Measurements from ENCODE around the gene GFOD1. TPM values are rescaled to one million over a fixed set of nuclear protein-coding genes. Genes with fewer than 3 reads are reported as not detected.

Gene GFOD1
- total RNA-seq, 1 experiment from 2014 or later, result 6.1 TPM

DNA sequence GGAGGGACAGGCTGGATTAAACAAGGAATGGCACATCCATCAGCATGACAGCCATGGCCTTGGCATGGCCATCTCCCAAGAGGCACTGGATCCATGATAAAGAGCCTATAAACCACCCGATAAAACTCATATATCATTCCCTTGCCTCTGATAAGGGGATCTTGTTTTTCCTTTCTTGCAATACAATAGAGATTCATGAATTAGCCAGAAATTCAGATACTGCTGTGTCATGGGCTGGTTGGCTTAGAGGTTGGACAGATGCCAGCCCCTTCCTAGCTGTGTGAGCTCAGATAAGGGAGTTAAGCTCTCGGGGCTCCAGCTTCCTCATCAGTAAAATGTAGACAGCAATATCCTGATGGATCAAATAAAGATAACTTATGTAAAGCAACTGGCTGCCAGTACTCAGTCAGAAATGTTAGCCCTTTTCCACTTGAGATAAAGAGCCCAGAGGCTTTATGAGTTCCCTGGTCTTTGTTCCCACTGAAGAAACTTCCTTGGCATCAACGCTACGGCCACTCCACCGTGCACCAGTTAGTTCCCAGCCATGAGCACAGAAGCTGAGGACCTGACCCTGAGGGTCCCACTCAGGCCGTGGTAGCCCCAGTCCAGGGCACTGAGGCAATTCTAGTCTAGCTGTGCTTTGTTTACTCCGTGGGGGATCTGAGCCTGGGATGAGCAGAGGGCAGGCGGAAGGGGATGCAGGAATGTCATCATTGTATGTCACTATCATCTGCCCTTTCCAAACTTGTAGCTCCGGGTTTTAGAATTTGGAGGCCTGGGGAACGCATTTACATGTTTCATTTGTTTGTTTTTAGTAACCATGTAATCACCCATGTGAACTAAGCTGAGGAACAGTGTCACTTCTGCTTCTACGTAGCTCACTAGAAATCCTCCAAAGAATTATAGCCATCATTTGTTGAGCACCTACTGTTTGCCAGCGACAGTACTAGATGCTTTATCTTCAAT, 91.8 kb downstream of the GFOD1 start:
- H3K4me1 Mint-ChIP-seq, result peaks cover 21 to 27% of the 10 kb centered on the region in 2 experiments
- no peak overlapping the region for H4K8ac ChIP-seq (replicated peaks; ENCODE audit: insufficient read length, low read depth, low read length)
- no peaks in the 10 kb centered on the region for H3K27me3 ChIP-seq (ENCODE audit: insufficient read depth, low read length)
- no peak overlapping the region for H3K27ac Mint-ChIP-seq
- no peak overlapping the region for H3K18ac ChIP-seq (ENCODE audit: insufficient read length, low read depth, low read length)
- H2BK120ac ChIP-seq (ENCODE audit: low read depth, low read length, poor library complexity, severe bottlenecking), result no peak overlapping the region
- no peak overlapping the region for H4K5ac ChIP-seq (ENCODE audit: insufficient read length, low read depth, low read length)
- peaks cover 2% of the 10 kb centered on the region; the same call in 1 of the 2 replicates for H3K4me1 ChIP-seq (ENCODE audit: insufficient read depth, low read length)
- no peak overlapping the region for H3K4me3 Mint-ChIP-seq
- H2BK5ac ChIP-seq (ENCODE audit: insufficient read length, low read length), result no peak overlapping the region
- no peaks in the 10 kb centered on the region for H4K20me1 ChIP-seq (ENCODE audit: control insufficient read depth, insufficient read depth, insufficient read length)
- H3K9ac ChIP-seq (ENCODE audit: extremely low read depth, insufficient read length, low read length), result no peak overlapping the region
- H3K9me3 Mint-ChIP-seq, result no peaks in the 10 kb centered on the region
- TF ChIP-seq, protein P1, sequence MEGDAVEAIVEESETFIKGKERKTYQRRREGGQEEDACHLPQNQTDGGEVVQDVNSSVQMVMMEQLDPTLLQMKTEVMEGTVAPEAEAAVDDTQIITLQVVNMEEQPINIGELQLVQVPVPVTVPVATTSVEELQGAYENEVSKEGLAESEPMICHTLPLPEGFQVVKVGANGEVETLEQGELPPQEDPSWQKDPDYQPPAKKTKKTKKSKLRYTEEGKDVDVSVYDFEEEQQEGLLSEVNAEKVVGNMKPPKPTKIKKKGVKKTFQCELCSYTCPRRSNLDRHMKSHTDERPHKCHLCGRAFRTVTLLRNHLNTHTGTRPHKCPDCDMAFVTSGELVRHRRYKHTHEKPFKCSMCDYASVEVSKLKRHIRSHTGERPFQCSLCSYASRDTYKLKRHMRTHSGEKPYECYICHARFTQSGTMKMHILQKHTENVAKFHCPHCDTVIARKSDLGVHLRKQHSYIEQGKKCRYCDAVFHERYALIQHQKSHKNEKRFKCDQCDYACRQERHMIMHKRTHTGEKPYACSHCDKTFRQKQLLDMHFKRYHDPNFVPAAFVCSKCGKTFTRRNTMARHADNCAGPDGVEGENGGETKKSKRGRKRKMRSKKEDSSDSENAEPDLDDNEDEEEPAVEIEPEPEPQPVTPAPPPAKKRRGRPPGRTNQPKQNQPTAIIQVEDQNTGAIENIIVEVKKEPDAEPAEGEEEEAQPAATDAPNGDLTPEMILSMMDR (conservative IDR thresholded peaks at IDR 0.05), result no peak
- H3K23ac ChIP-seq (ENCODE audit: insufficient read length, low read depth, low read length), result no peak overlapping the region
- no peak overlapping the region for H3T11ph ChIP-seq (ENCODE audit: low read length)
- H2BK20ac ChIP-seq (ENCODE audit: low read depth, low read length, poor library complexity, severe bottlenecking), result no peak overlapping the region
- no peak for DNase-seq
- no peak overlapping the region for H3K56ac ChIP-seq (ENCODE audit: insufficient read length, low read depth, low read length)
- H3K4ac ChIP-seq (ENCODE audit: low read depth, low read length), result no peak overlapping the region
- H3K27me3 Mint-ChIP-seq (ENCODE audit: low read depth), result no peaks in the 10 kb centered on the region
- H3K9me3 ChIP-seq (ENCODE audit: control insufficient read depth, low read depth, low read length), result no peaks in the 10 kb centered on the region
- no peaks in the 10 kb centered on the region for H3K23me2 ChIP-seq (ENCODE audit: insufficient read length, low read depth, low read length, poor library complexity, severe bottlenecking)
- no peaks in the 10 kb centered on the region; the same call in 1 of the 2 replicates for H3K79me2 ChIP-seq (ENCODE audit: insufficient read depth, low read length)
- no peak overlapping the region for H2AFZ ChIP-seq (ENCODE audit: low read length)
- no peaks in the 10 kb centered on the region for H3K79me1 ChIP-seq (ENCODE audit: insufficient read depth, low read depth, low read length, poor library complexity, severe bottlenecking)
- no peak overlapping the region for H3K14ac ChIP-seq (ENCODE audit: insufficient read depth, low read length)
- no peak overlapping the region for H2BK15ac ChIP-seq (ENCODE audit: low read depth, low read length)
- WGBS (ENCODE audit: extremely low coverage, insufficient read length, low lambda C conversion rate), result no CpG with 5 or more reads among the region's 12 CpGs
- no peak overlapping the region for H4K91ac ChIP-seq (ENCODE audit: insufficient read length, low read depth, low read length)
- no peak overlapping the region for H2BK12ac ChIP-seq (ENCODE audit: insufficient read length, low read depth, low read length)
- no peak overlapping the region for H2AK5ac ChIP-seq (ENCODE audit: insufficient read length, low read length)
- no peak overlapping the region for H3K27ac ChIP-seq (ENCODE audit: insufficient read length, low read depth, low read length)
- no peak overlapping the region for H3K4me2 ChIP-seq (ENCODE audit: insufficient read depth, insufficient read length, low read length)
- no peaks in the 10 kb centered on the region for H3K36me3 Mint-ChIP-seq (ENCODE audit: insufficient read depth in 1 of 3, low read depth in 3 of 3)
